ENCODE data around the gene ISG15. TPM values are rescaled to one million over a fixed set of nuclear protein-coding genes. Genes with fewer than 3 reads are reported as not detected.
A peak's percentile ranks its signal among the peaks of the same experiment; 100 is the strongest.

Gene ISG15
- total and polyA plus RNA-seq, 2 of the 13 experiments (the other 11 are each of a cell fraction or from before 2014, with no cell fraction given): 42.1 to 54.9 TPM

- TF ChIP-seq PRDM15 (CRISPR knock-in tag; IDR thresholded peaks at IDR 0.05) (peak; percentile 55; the same call in 1 of the 2 replicates), ZNF746 (CRISPR knock-in tag; IDR thresholded peaks at IDR 0.05) (peak; percentile 92), ZFP36L2 (CRISPR knock-in tag; IDR thresholded peaks at IDR 0.05) (no peak), MLX (CRISPR knock-in tag; IDR thresholded peaks at IDR 0.05) (peak; percentile 97), SIN3A (IDR thresholded peaks at IDR 0.05; ENCODE audit: borderline replicate concordance, low read depth, low read length) (peak; percentile 91; the same call in 1 of the 2 replicates), ZBTB33 (CRISPR knock-in tag; IDR thresholded peaks at IDR 0.05) (peak; percentile 78), PATZ1 (CRISPR knock-in tag; IDR thresholded peaks at IDR 0.05) (peak; percentile 76), CREM (IDR thresholded peaks at IDR 0.05) (peak; percentile 92), CREM (CRISPR knock-in tag; IDR thresholded peaks at IDR 0.05) (no peak), TCF12 (IDR thresholded peaks at IDR 0.05) (no peak), TCF12 (CRISPR knock-in tag; IDR thresholded peaks at IDR 0.05) (no peak; the same call in 1 of the 2 replicates), ZNF75D (CRISPR knock-in tag; IDR thresholded peaks at IDR 0.05; ENCODE audit: borderline replicate concordance) (no peak), NAIF1 (CRISPR knock-in tag; IDR thresholded peaks at IDR 0.05; ENCODE audit: borderline replicate concordance) (0 out of 2 replicates have a peak, but pooled peaks have one; percentile 51), FOXP4 (CRISPR knock-in tag; IDR thresholded peaks at IDR 0.05) (peak; percentile 74), HOXA7 (CRISPR knock-in tag; IDR thresholded peaks at IDR 0.05) (no peak)
These were observed 6.8 kb upstream of the ISG15 start (continued) for GRCh38 chr1:1006305-1007159.

Data from HepG2 (cell line).